HepG2 (cell line): ENCODE measurements around the gene INTS6. TPM values are rescaled to one million over a fixed set of nuclear protein-coding genes. Genes with fewer than 3 reads are reported as not detected.

Experiments
- ARNTL ChIP-seq: sonication (generic); formaldehyde crosslinking; IDR thresholded peaks from 2 replicates; pipeline ENCODE4 v1.4.0; 2020; ENCODE audit warnings: mild to moderate bottlenecking, missing genetic modification reagents
- CBX5 ChIP-seq: sonication (generic); formaldehyde crosslinking; IDR thresholded peaks from 2 replicates; pipeline ENCODE4 v1.4.0; 2020; ENCODE audit warnings: missing genetic modification reagents, borderline replicate concordance
- CHD2 ChIP-seq: IDR thresholded peaks from 2 replicates; pipeline ENCODE4 v1.6.1; 2011; ENCODE audit warnings: low read depth, low read length, improper control_type of control experiment
- DNMT1 ChIP-seq: sonication (generic); formaldehyde crosslinking; IDR thresholded peaks from 2 replicates; pipeline ENCODE4 v1.5.1; 2020; ENCODE audit warnings: mild to moderate bottlenecking, missing genetic modification reagents
- ELK4 ChIP-seq: sonication (generic); formaldehyde crosslinking; IDR thresholded peaks from 2 replicates; pipeline ENCODE4 v1.9.0; 2021; ENCODE audit warnings: missing genetic modification reagents, borderline replicate concordance
- FOXM1 ChIP-seq: sonication (generic); formaldehyde crosslinking; IDR thresholded peaks from 2 replicates; pipeline ENCODE4 v1.5.0; 2020; ENCODE audit warnings: missing genetic modification reagents
- GATA4 ChIP-seq: sonication (generic); IDR thresholded peaks from 2 replicates; pipeline ENCODE4 v1.6.1; 2016; ENCODE audit warnings: antibody characterized with exemption, low read depth, borderline replicate concordance
- NPAS2 ChIP-seq: sonication (generic); formaldehyde crosslinking; IDR thresholded peaks from 2 replicates; pipeline ENCODE4 v1.8.0; 2022; ENCODE audit warnings: mild to moderate bottlenecking, missing genetic modification reagents, borderline replicate concordance
- PHF20 ChIP-seq: sonication (generic); formaldehyde crosslinking; IDR thresholded peaks from 2 replicates; pipeline ENCODE4 v1.5.0; 2020; ENCODE audit warnings: mild to moderate bottlenecking, missing genetic modification reagents
- POLR2A ChIP-seq, 2 experiments: IDR thresholded peaks; 2 replicates each; pipeline ENCODE4 v1.6.1; 2011; ENCODE audit warnings: low read depth in 2 of 2, low read length in 2 of 2, mild to moderate bottlenecking in 1 of 2, moderate library complexity in 1 of 2; ENCODE audit not compliant: insufficient read depth in 1 of 2
- PRDM10 ChIP-seq: sonication (generic); formaldehyde crosslinking; IDR thresholded peaks from 2 replicates; pipeline ENCODE4 v1.4.0; 2020; ENCODE audit warnings: low read depth, missing genetic modification reagents
- RORA ChIP-seq: sonication (generic); formaldehyde crosslinking; IDR thresholded peaks from 2 replicates; pipeline ENCODE4 v1.5.0; 2020; ENCODE audit warnings: mild to moderate bottlenecking, missing genetic modification reagents, moderate library complexity
- SMYD3 ChIP-seq: sonication (generic); formaldehyde crosslinking; IDR thresholded peaks from 2 replicates; pipeline ENCODE4 v1.8.1; 2023; ENCODE audit warnings: mild to moderate bottlenecking, missing genetic modification reagents
- SRF ChIP-seq: IDR thresholded peaks from 2 replicates; pipeline ENCODE4 v1.6.1; 2011; ENCODE audit warnings: mild to moderate bottlenecking, low read depth, low read length, moderate library complexity
- SRY ChIP-seq: sonication (generic); formaldehyde crosslinking; IDR thresholded peaks from 2 replicates; pipeline ENCODE4 v1.8.0; 2022; ENCODE audit warnings: mild to moderate bottlenecking, missing genetic modification reagents
- ZBTB2 ChIP-seq: sonication (generic); formaldehyde crosslinking; IDR thresholded peaks from 2 replicates; pipeline ENCODE4 v1.8.0; 2022; ENCODE audit warnings: low read depth, missing genetic modification reagents
- ZBTB7A ChIP-seq: sonication (generic); formaldehyde crosslinking; IDR thresholded peaks from 2 replicates; pipeline ENCODE4 v1.8.0; 2022; ENCODE audit warnings: mild to moderate bottlenecking, missing genetic modification reagents
- ZFY ChIP-seq: sonication (generic); formaldehyde crosslinking; IDR thresholded peaks from 2 replicates; pipeline ENCODE4 v1.4.0; 2020; ENCODE audit warnings: missing genetic modification reagents
- ZNF143 ChIP-seq: sonication (generic); formaldehyde crosslinking; IDR thresholded peaks from 2 replicates; pipeline ENCODE4 v1.4.0; 2020; ENCODE audit warnings: missing genetic modification reagents
- ZNF17 ChIP-seq: sonication (generic); formaldehyde crosslinking; IDR thresholded peaks from 2 replicates; pipeline ENCODE4 v1.5.0; 2020; ENCODE audit warnings: mild to moderate bottlenecking, missing genetic modification reagents
- ZNF225 ChIP-seq: sonication (generic); formaldehyde crosslinking; IDR thresholded peaks from 2 replicates; pipeline ENCODE4 v1.4.0; 2020; ENCODE audit warnings: mild to moderate bottlenecking, missing genetic modification reagents
- ZNF260 ChIP-seq: sonication (generic); formaldehyde crosslinking; IDR thresholded peaks from 2 replicates; pipeline ENCODE4 v1.4.0; 2020; ENCODE audit warnings: missing genetic modification reagents, low read depth, mild to moderate bottlenecking, borderline replicate concordance
- ZNF263 ChIP-seq: sonication (generic); formaldehyde crosslinking; IDR thresholded peaks from 2 replicates; pipeline ENCODE4 v1.4.0; 2020; ENCODE audit warnings: missing genetic modification reagents
- ZNF317 ChIP-seq: sonication (generic); formaldehyde crosslinking; IDR thresholded peaks from 2 replicates; pipeline ENCODE4 v1.5.0; 2020; ENCODE audit warnings: mild to moderate bottlenecking, missing genetic modification reagents
- ZNF44 ChIP-seq: sonication (generic); formaldehyde crosslinking; IDR thresholded peaks from 2 replicates; pipeline ENCODE4 v1.5.1; 2020; ENCODE audit warnings: mild to moderate bottlenecking, missing genetic modification reagents
- ZNF709 ChIP-seq: sonication (generic); formaldehyde crosslinking; IDR thresholded peaks from 2 replicates; pipeline ENCODE4 v1.5.0; 2020; ENCODE audit warnings: mild to moderate bottlenecking, missing genetic modification reagents
- polyA plus RNA-seq, 8 experiments: library from polyadenylated mRNA; depleted of rRNA in 3 of 8; stranded (reverse) in 7 of 8; unstranded in 1 of 8; fragments of >200 nt; fragmentation: Illumina TruSeq in 4 of 8; extraction: Trizol in 4 of 8; gene quantifications; 2 replicates each; pipeline versions ENCODE4 v1.2.1 to v1.2.3, GENCODE V29; 2011 to 2016; ENCODE audit warnings: low read depth in 4 of 8, missing spikeins in 1 of 8, mixed read lengths in 1 of 8; ENCODE audit not compliant: insufficient read depth in 1 of 8
- total RNA-seq, 5 experiments: library from RNA; depleted of rRNA; stranded (reverse); fragments of >200 nt; fragmentation: Illumina TruSeq; extraction: Trizol; gene quantifications; 2 replicates each; pipeline ENCODE4 v1.2.3, GENCODE V29; 2016; ENCODE audit warnings: low read depth in 1 of 5

INTS6 gene
- total and polyA plus RNA-seq, 2 of the 13 experiments (the other 11 are each of a cell fraction or from before 2014, with no cell fraction given): 27.9 to 38.4 TPM

- TF ChIP-seq PRDM10 (no peak), ZBTB7A (CRISPR knock-in tag) (no peak), FOXM1 (CRISPR knock-in tag) (no peak), ZNF709 (no peak), ZNF317 (CRISPR knock-in tag) (no peak), SMYD3 (CRISPR knock-in tag) (no peak), ZNF225 (no peak), GATA4 (no peak), SRF (no peak), ZNF260 (CRISPR knock-in tag) (no peak), RORA (no peak), POLR2A (IDR thresholded peaks at IDR 0.05; ENCODE audit: insufficient read depth in 1 of 2, low read depth in 2 of 2, low read length in 2 of 2) (peak in 1 of 2 experiments; percentile 49; a peak in 1 of 4 replicates), NPAS2 (CRISPR knock-in tag) (no peak), ZNF44 (no peak), SRY (CRISPR knock-in tag) (no peak), ZNF17 (CRISPR knock-in tag) (no peak), ZFY (CRISPR knock-in tag) (peak; percentile 48; the same call in 1 of the 2 replicates), ZBTB2 (CRISPR knock-in tag) (0 out of 2 replicates have a peak, but pooled peaks have one; percentile 47), ZNF263 (CRISPR knock-in tag) (no peak), DNMT1 (CRISPR knock-in tag) (no peak), ZNF143 (CRISPR knock-in tag) (peak; percentile 69), PHF20 (CRISPR knock-in tag) (no peak), CBX5 (CRISPR knock-in tag) (no peak), ELK4 (no peak), CHD2 (peak; percentile 10; the same call in 1 of the 2 replicates), ARNTL (CRISPR knock-in tag) (no peak)
Measured at GRCh38 chr13:51451467-51452360, 1.1 kb downstream of the INTS6 start (continued).
